Keratinocyte (primary cell): ENCODE results near the gene BDP1.
"Not testable (repeated sequence)": the region's sequence is repeated elsewhere in the genome, so short reads cannot be mapped to it uniquely, and the experiment has no call there.

Experiments used
- CTCF ChIP-seq, 3 experiments: IDR thresholded peaks in 1 of 3; conservative IDR thresholded peaks in 1 of 3; optimal IDR thresholded peaks in 1 of 3; 2 replicates in 2 of 3; 3 replicates in 1 of 3; pipeline versions ENCODE3 to v1.5.1; 2011; ENCODE audit warnings: low read length in 3 of 3, mild to moderate bottlenecking in 3 of 3, moderate library complexity in 2 of 3, control low read depth in 1 of 3, inconsistent platforms in 1 of 3; ENCODE audit not compliant: insufficient read depth in 2 of 3; ENCODE audit errors: extremely low read depth in 1 of 3
- EZH2 ChIP-seq: IDR thresholded peaks from one replicate; pipeline ENCODE4 v1.6.1; 2012; ENCODE audit warnings: inconsistent platforms, mild to moderate bottlenecking, low read length, moderate library complexity

DNA sequence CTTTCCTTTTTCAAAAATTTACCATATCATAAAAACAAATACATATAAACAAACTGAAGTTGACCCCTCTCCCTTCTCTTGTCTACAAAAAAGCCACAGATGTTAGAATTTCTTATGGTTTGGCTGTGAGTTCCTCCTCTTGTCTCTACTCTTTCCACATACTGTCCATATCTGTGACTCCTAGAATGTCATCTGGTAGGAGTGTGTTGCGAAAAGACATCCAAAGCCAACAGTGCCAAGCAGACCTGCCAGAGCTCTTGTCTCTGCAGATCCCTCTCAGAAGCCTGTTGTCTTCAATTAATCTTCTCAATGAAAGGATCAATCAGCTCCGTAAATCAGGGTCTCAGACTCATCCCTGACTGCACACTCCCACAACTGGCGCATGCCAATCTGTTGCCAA is 31.6 kb upstream of the BDP1 start:
- TF ChIP-seq CTCF (optimal IDR thresholded peaks at IDR 0.05 in 1 of 3, IDR thresholded peaks at IDR 0.05 in 1 of 3, conservative IDR thresholded peaks at IDR 0.05 in 1 of 3; ENCODE audit: extremely low read depth in 1 of 3, insufficient read depth in 2 of 3, low read length in 3 of 3); EZH2: not testable (repeated sequence)
